ENCODE measurements around the gene EFL1. TPM values are rescaled to one million over a fixed set of nuclear protein-coding genes. Genes with fewer than 3 reads are reported as not detected.

Gene EFL1
- total and polyA plus RNA-seq, 2 of the 8 experiments (the other 6 are each of a cell fraction or from before 2014, with no cell fraction given): 10.8 to 31.5 TPM

DNA sequence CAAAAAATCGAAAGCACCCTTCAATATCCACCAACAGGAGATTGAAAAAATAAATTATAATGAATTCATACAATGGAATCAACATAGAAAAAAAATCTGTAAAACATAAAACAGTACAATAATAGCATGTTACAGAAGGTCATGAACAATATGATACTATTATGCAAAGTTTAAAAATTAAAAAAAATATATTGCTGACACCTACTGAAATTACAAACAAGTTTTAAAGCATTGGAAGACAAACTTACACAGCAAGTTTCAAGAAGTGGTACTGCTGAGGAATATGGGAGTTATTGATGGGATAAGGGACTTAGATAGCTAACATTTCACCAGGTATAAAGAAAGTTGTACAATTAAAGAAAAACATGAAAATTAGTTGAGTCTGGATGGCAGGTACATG is 89.4 kb downstream of the EFL1 start:
- Histone ChIP-seq H2BK5ac (ENCODE audit: low read depth, low read length) (no peak overlapping the region), H2AK5ac (ENCODE audit: low read depth, low read length) (no peak overlapping the region), H3K27ac (ENCODE audit: low read depth, low read length) (no peak overlapping the region), H2BK12ac (ENCODE audit: low read depth, low read length) (no peak overlapping the region), H4K91ac (replicated peaks; ENCODE audit: insufficient read length, low read length) (no peak overlapping the region), H2AFZ (ENCODE audit: low read length) (no peak overlapping the region), H3K18ac (ENCODE audit: extremely low read depth, low read length) (no peak overlapping the region), H3K23ac (ENCODE audit: insufficient read length) (no peak overlapping the region), H3K79me1 (ENCODE audit: low read depth, low read length) (no peaks in the 10 kb centered on the region), H3K79me2 (ENCODE audit: control insufficient read depth in 1 of 2, insufficient read depth in 2 of 2, low read length in 2 of 2) (0 out of 4 replicates have a peak, but pooled peaks cover 0 to 2% of the 10 kb centered on the region in 2 experiments), H3K4ac (replicated peaks; ENCODE audit: insufficient read length, low read depth, low read length) (no peak overlapping the region), H2BK15ac (ENCODE audit: low read length) (no peak overlapping the region), H3K36me3 (ENCODE audit: control insufficient read depth in 2 of 4, insufficient read depth in 4 of 4, low read length in 3 of 4) (no peaks in the 10 kb centered on the region), H3K27me3 (replicated peaks in 1 of 4; ENCODE audit: control insufficient read depth in 3 of 4, extremely low read depth in 1 of 4, insufficient read depth in 3 of 4, low read length in 3 of 4) (no peaks in the 10 kb centered on the region), H2BK20ac (ENCODE audit: low read length) (no peak overlapping the region), H3K4me3 (ENCODE audit: extremely low read depth in 1 of 4, insufficient read depth in 2 of 4, low read depth in 3 of 4, low read length in 4 of 4) (no peak overlapping the region), H3K56ac (replicated peaks; ENCODE audit: insufficient read length, low read depth, low read length) (no peak overlapping the region), H3K9me3 (ENCODE audit: insufficient read depth in 2 of 2, low read depth in 1 of 2, low read length in 1 of 2) (no peaks in the 10 kb centered on the region), H4K8ac (ENCODE audit: extremely low read depth, insufficient read depth, low read length) (no peak overlapping the region), H3K4me2 (ENCODE audit: insufficient read depth in 1 of 2, low read depth in 2 of 2, low read length in 2 of 2) (no peak overlapping the region), H3K23me2 (ENCODE audit: low read depth, low read length) (no peaks in the 10 kb centered on the region), H3K4me1 (replicated peaks in 1 of 4; ENCODE audit: control insufficient read depth in 3 of 4, insufficient read depth in 4 of 4, low read length in 3 of 4) (peaks cover 0 to 3% (median 0%) of the 10 kb centered on the region in 4 experiments; a peak in 2 of 7 replicates), H4K20me1 (replicated peaks in 1 of 2; ENCODE audit: control insufficient read depth in 1 of 2, insufficient read depth in 2 of 2, low read length in 2 of 2) (no peaks in the 10 kb centered on the region), H4K5ac (ENCODE audit: insufficient read length, low read depth, low read length) (no peak overlapping the region), H2BK120ac (replicated peaks; ENCODE audit: low read depth, low read length) (no peak overlapping the region), H3K9ac (replicated peaks in 1 of 4; ENCODE audit: extremely low read depth in 1 of 4, low read depth in 3 of 4, low read length in 3 of 4) (no peak overlapping the region), H3K14ac (ENCODE audit: insufficient read length) (no peak overlapping the region)
- FAIRE-seq (no peak), DNase-seq (ENCODE audit: low read depth in 1 of 2, low spot score in 2 of 2) (no peak)
- WGBS, 2 experiments (ENCODE audit: extremely low coverage in 1 of 2, insufficient coverage in 1 of 2, insufficient read length in 1 of 2, insufficient replicate concordance in 2 of 2, low coverage in 1 of 2, low lambda C conversion rate in 2 of 2, missing lambda C conversion rate in 1 of 2): 95% methylated on average over 1 of the region's 1 CpG; no CpG with 5 or more reads in 1 of the 2 experiments
- POLR2A ChIA-PET (ENCODE audit: partially characterized antibody): no interaction called here
- CTCF ChIA-PET (ENCODE audit: partially characterized antibody): interaction anchor here (1.0 to 1.9 kb wide), 2 partner anchors 22 to 45 kb away, joined by 3 to 5 read pairs; no protein-coding TSS in a partner anchor
- no peak for TF ChIP-seq SP1 (IDR thresholded peaks at IDR 0.05; ENCODE audit: low read depth, low read length)
